RKO (cell line): ENCODE data around the gene SKA2.
"Not testable (repeated sequence)": the region's sequence is repeated elsewhere in the genome, so short reads cannot be mapped to it uniquely, and the experiment has no call there.

Experiments
- DNase-seq: peaks from one replicate; pipeline ENCODE4 v3.0.0-alpha.2; 2016; ENCODE audit warnings: low spot score

Gene SKA2, protein sequence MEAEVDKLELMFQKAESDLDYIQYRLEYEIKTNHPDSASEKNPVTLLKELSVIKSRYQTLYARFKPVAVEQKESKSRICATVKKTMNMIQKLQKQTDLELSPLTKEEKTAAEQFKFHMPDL

DNA sequence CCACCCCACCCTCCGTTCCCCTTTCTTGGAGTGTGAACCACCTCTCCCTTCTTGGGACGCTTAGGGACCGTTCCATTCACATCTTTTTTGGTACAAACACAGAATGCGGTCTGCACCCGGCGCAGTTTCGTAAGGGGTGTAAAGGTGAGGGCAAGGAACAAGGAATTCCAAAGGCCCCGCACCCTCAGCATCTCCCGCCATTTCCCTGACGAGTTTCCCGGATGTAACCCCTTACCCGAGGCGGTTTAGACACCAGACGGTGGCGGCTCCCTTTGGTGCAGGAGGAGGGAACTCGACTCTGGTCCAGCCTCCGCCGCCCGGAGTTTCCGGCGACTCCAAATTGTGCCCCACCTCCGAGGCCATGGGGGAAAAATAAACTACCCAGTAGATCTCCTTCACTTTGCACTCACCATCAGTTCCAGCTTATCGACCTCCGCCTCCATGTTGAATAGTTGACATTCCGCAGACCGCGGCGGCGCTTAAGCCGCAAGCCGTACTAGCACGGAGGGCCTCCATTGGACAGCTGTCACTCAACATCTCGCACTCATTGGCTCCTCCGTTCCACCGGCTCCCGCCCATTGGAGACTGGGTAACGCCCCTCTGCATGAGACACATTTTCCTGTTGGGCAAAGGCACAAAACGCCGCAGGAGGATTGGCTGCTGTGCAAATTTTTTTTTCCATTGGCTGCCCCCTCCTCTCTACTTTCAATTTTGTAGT is at the start of gene SKA2:
Gene SKA2, minus strand, starts transcription at position 466 of the 718 bp plus-strand sequence. Its CDS starts 23 bp downstream, at position 443.
- no peak for DNase-seq

DNA sequence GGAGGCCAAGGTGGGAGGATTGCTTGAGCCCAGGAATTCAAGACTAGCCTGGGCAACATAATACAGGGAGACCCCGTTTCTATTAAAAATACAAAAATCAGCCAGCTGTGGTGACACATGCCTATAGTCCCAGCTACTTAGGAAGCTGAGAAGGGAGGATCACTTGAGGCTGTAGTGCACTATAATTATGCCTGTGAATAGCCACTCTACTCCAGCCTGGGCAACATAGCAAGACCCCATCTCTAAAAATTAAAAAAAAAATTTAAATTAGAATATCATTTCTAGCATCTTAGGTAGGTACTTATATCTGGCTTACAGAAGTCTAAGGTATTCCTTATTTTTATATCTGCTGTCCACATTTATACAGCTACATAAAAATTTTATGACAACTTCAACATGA is 47.3 kb upstream of the SKA2 start:
- no peak for DNase-seq

DNA sequence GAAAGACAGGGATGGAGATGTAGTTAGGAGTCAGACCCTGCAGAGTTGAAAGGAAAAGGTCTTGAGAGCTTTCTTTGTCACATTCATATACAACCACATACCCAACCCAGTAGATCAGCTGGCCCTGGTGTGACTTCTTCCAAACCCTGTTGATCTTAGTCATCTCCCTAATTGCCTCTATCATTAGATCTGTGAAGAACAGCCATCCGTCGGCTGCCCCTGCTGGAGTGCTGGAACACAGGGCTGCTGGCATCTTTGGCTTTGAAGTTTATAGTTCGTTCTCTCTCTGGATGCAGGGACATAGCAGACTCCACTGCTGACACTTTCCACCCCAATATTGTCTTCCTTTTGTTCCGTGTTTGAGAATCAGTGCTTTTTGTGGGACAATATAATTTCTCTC is 44.4 kb upstream of the SKA2 start:
- DNase-seq: no peak

DNA sequence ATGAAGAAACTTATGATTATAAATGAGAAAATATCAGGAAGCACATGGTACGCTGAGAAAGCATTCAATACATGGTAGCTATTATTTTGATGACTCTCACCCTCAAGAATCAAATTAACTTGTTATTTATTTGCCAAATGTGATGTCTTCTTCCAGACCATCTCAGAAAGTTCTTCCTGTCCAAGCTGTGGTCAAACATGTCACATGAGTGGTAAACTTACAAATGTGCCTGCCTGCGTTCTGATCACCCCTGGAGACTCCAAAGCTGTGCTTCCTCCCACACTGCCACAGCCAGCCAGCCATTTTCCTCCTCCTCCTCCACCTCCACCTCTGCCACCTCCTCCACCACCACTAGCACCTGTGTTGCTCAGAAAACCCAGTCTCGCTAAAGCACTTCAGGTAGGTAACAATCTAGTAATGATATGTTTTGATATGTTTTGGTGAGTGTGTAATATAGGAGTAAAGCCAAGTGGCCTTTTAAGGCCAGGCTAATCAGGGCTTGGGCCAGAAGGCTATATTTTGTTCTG is 38.4 kb upstream of the SKA2 start:
- no peak for DNase-seq

DNA sequence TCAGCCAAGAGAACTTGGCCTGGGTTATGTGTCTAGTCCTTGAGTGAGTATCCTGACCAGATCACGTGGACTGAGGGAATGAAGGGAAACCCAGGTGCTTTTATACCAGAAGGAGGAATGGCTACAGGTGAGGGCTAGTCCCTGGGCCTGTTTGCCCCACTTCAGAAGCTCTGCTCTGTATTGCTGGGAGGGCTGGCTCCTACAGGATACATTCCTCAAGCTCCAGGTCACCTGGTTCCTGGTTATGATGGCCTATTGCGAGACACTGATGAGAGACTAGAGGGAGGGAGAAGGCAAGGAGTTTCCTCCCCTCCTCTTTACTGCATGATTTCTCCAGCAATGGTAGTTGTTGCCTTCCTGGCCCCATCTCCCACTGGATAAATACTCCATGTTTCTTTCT is 35.8 kb upstream of the SKA2 start:
- DNase-seq: no peak

DNA sequence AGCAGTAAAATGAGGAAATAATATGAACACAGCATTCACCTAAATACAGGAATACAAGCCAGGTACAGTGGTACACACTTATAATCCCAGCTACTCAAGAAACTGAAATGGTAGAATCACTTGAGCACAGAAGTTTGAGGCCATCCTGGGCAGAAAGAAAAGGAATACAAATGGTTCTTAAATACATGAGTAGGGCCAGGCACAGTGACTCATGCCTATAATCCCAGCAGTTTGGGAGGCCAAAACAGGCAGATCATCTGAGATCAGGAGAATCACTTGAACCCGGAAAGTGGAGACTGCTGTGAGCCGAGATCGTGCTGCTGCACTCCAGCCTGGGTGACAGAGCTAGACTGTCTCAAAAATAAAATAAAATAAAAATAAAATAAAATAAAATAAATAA is 31.9 kb upstream of the SKA2 start:
- no peak for DNase-seq

DNA sequence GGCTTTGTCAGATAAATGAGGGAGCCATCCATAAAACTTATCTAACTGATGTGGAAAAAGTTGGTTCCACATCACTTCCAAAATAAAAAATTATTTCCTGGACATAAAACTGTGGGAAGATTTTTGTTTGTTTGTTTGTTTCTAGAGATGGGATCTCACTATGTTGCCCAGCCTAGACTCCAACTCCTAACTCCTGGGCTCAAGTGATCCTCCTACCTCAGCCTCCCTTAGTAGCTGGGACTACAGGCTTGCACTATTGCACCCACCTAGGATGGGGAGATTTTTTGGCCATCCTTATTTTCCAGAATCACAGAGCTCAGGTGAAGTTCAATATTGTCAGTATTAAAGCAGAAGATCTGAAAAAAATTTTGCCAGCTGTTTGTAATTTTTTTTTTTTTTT is 31.0 kb upstream of the SKA2 start:
- no peak for DNase-seq

DNA sequence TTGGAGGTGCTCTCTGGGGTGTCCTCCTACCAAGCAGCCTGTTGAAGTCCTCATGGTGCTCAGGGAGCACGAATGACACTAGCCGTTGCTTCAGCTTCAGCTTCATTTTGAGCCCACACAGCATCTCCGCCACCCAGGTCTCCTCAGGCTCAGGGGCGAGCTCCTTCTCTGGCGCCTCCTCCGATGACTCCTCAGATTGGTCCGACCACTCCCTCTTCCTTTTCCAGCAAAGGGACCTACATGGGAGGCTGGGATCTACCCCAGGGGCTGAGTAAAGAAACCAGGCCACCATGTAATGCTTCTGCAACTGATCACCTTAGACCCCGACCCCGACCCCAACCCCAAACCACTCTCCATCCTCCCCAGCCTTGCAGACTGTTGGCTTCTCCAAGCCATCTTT is 26.5 kb upstream of the SKA2 start:
- no peak for DNase-seq

DNA sequence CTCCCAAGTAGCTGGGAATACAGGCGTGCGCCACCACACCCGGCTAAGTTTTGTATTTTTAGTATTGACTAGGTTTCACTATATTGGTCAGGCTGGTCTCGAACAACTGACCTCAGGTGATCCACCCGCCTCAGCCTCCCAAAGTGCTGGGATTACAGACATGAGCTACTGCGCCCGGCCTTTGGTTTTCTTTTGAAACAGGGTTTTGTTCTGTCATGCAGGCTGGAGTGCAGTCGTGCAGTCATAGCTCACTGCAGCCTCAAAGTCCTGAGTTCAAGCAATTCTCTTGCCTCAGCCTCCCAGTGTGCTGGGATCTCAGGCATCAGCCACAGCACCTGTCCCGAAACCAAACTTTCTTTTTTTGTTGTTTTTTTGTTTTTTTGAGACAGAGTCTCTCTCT is 25.6 kb upstream of the SKA2 start:
- DNase-seq: no peak

DNA sequence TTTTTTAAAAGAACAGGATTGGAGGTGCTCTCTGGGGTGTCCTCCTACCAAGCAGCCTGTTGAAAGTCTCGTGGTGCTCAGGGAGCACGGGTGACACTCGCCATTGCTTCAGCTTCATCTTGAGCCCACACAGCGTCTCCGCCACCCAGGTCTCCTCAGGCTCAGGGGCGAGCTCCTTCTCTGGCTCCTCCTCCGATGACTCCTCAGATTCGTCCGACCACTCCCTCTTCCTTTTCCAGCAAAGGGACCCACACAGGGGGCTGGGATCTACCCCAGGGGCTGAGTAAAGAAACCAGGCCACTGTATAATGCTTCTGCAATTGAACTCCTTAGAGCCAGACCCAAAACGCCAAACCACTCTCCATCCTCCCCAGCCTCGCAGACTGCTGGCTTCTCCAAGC is 24.6 kb upstream of the SKA2 start:
- DNase-seq: not testable (repeated sequence)

DNA sequence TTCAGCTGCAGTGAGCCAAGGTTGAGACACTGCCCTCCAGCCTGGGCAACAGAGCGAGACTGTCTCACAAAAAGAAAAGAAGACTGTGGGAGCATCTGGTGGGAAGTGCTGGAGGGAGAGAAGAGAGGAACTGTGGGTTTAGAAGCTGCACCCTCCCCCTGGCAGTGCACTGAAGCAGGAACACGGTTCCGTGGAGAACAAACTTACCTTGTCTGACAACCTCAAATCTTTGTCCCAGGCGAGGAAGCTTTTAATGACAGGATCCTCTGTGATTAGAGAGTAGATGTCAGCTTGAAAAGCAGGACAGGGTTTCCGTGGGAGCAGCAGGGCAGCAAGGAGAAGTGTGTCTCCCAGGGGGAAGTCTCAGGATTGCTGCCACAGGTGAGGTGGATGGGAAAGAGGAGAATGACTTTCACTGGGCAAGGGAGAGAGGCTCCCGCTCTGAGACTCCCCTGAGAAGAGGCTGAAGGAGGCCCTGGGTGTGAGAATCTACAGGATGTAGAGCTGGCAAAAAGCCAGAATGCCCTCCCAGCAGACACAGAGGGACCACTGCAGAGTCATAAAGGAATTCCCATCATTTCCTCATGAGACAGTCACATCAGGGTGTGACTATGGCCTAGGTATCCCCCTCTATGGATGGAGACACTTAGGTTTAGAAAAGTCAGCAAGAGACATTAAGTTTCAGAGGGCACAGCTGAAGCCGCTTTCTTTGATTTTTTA is 23.4 kb upstream of the SKA2 start:
- DNase-seq: no peak

DNA sequence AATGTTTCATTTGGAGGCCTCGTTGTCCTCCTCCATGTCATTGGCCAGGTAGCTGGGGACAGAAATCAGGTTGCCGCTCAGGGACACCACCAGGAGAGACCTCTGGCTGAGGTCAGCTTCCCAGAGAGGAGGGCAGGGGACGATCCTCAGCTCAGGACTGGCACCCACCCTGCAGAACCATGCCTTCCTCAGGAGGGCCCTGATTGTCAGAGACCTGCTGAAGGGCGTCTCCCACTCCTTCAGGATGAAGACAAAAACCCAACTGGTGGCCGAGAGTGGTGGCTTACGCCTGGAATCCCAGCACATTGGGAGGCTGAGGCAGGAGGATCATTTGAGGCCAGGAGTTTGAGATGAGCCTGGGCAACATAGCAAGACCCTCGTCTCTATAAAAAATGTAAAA is 20.1 kb upstream of the SKA2 start:
- DNase-seq: no peak

DNA sequence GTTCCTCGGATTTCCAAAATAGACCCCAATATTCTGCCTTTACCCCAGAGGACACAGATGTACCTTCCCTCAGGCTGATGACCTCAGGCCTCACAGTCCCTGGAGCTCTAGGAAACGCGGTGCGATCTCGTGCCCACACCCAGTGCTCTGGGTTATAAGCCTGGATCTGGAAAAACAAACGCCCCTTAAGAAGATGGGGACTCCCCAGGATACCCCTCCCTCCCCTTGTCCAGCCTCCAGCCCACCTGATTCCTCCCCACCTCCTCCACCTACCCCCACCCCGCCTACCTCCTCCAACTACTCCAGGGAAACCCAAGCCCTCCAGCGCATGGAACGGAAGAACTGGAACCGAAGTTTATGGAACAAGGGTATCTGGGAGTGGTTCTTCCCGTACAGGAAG is 19.7 kb upstream of the SKA2 start:
- DNase-seq: no peak

DNA sequence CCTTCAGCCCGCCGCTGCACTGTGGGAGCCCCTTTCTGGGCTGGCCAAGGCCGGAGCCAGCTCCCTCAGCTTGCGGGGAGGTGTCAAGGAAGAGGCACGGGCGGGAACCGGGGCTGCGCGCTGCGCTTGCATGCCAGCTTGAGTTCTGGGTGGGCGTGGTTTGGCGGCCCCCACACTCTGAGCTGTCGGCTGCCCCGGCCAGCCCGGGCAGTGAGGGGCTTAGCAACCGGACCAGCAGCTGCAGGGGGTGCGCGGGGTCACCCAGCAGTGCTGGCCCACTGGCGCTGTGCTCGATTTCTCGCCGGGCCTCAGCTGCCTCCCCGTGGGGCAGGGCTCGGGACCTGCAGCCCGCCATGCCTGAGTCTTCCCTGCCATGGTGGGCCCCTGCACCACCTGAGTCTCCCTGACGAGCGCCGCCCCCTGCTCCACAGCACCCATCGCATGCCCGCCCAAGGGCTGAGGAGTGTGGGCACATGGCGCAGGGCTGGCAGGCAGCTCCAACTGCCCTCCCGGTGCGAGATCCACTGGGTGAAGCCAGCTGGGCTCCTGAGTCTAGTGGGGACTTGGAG is 17.5 kb upstream of the SKA2 start:
- no peak for DNase-seq

DNA sequence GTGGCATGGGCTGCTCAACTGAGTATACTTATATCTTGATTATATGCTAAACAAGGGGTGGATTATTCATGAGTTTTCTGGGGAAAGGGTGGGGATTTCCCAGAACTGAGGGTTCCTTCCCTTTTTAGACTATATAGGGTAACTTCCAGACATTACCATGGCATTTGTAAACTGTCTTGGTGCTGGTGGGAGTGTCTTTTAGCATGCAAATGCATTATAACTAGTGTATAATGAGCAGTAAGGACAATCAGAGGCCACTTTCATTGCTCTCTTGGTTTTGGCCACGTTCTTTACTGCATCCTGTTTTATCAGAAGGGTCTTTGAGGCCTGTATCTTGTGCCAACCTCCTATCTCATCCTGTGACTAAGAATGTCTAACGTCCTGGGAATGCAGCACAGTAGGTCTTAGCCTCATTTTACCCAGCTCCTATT is 12.6 kb upstream of the SKA2 start:
- DNase-seq: peak; percentile 34

DNA sequence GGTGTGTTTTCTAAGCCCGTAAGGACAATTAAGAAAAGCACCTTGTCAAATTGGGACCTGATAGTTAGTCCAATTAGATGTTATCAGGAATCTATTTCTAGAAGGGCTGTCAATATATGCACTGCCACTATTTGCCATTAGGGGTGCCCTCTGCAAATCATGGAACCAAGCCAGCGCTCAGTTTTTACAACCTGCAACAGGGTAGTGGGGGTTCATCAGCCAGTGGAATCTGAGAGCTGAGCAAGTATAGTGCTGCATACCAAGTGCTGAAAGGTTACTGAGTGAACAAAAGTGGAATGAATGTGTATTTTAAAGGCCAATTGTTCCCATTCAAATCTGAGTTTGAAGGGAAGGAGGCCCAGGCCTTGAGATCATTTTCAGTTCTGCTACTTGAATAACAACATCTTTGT is 11.0 kb upstream of the SKA2 start:
- DNase-seq: peak; percentile 66

DNA sequence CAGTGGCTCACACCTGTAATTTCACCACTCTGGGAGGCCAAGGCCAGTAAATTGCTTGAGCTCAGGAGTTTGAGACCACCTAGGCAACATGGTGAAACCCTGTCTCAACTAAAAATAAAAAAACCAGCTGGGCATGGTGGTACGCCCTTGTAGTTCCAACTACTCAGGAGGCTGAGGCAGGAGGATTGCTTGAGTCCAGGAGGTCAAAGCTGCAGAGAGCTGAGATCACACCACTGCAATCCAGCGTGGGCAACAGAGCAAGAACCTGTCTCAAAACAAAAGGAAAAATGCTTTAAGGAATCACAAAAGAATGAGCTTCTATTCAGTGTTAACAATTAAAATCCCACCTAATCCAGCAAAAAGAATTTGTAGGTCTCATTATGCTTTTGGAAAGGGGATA is 6.5 kb upstream of the SKA2 start:
- DNase-seq: no peak

DNA sequence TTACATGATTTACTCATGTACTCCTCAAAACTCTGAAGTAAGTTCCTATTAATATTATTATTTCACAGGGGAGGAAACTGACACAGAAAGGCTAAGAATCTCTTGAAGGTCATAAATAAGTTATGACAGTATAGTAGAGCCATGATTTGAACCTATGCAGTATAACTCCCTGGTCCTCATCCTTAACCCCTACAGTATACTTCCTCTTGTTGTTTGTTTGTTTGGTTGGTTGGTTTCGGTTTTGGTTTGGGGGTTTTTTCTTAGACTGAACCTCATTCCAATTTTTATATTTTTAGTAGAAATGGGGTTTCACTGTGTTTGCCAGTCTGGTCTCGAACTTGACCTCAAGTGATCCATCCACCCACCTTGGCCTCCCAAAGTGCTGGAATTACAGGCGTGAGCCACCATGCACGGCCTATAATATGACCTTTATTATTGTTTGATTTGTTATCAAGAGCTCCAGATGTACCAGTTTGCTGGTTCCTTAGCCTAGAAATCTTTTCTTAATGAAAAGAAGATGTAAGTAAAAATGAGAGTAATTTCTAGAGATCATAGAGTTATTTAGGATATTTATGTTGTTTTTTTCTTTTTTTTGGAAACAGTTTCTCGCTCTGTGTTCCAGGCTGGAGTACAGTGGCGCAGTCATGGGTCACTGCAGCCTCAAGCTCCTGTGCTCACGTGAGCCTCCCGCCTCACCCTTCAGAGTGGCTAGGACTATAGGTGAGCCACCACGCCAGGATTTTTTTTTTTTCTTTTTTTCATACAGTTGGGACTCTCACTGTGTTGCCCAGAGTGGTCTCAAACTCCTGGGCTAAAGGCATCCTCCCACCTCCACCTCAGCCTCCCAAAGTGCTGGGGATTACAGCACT is 5.4 kb upstream of the SKA2 start:
- no peak for DNase-seq

DNA sequence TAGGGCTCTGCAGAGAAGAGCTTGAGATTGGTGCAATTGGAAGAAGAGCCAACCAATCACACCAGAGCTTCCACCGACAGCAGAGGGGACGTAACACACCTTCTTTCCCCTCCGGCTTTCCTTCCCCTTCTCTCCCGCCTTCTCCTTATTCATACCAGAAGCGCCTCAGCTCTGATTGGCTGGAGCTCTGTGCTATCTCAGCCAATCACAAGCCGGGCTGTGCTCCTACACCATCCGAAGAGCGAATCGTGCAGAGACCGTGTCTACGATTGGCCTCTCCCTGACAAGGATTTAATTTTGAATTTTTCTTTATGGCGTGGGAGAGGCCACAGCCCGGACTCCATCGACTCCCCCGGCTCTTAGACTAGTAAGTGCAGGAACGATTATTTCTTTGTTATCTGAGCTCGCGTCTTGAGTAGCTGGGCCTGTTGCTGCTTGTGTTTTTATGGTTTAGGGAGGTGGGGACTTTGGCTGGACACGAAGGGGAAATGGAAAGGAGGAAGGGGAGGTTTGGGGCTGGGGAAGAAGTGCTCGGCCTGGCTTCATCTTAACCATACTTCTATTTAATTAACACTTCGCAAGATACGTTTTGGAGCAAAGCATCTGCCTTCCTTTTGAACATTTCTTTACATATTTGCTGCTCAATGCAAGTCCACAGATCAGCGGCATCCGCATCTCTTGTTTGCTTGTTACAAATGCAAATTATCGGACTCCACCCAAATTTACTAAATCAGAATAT is 622 bp upstream of the SKA2 start, which contains the start of gene PRR11:
Gene PRR11, plus strand, starts transcription at position 308 of the 739 bp plus-strand sequence. CDS start 14,007 bp downstream, outside the sequence.
- DNase-seq: peak; percentile 99

DNA sequence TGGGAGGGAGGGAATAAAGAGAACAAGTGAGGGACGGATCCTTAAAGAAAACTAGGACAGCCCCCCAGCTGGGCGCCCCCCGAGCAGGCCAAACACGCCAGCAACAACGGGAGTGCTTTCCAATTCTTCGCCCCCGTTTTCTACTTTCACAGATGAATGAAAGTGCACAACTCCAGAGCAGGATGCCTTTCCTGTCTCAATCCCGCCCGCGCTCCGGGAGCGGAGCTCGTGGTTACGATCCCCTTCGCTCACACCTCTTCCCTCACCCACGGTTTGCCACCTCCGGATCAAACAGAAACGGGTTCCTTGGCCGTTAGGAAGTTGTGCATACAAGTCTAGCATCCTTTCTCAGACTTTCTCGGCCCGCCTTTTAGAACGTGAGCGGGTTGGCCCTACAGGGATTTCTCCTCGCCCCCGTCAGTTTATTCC is 680 bp downstream of the SKA2 start:
- peak; percentile 69 for DNase-seq

DNA sequence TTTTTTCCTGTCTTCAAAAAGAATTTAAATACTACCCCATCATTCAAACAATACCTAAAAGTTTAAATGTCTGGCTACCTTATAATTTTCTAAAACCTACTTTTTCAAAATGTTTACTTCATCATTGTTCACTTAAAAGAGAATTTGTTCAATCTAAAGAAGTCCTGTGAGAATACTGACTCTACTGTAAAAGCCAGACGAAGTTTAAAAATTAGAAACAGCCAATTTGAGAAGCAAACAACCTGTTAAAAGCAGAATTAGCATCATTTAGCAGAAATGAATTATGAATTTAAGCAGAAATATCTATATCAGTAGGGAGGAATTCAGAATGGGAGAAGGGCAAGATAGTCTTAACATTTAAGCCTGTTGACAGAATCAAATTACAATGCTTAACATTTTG is 2.1 kb downstream of the SKA2 start:
- no peak for DNase-seq
